HG03460 (cell line): ENCODE data around the gene DYNC1I1.

ENCODE experiments used
- ATAC-seq: cut with Tn5 transposase; IDR thresholded peaks from one replicate; pipeline ENCODE4 v1.9.1; 2021; ENCODE audit not compliant: unreplicated experiment

Gene DYNC1I1

GRCh38 chr7:96069401-96069800, 297.0 kb downstream of the DYNC1I1 start:
- no peak for ATAC-seq

DNA sequence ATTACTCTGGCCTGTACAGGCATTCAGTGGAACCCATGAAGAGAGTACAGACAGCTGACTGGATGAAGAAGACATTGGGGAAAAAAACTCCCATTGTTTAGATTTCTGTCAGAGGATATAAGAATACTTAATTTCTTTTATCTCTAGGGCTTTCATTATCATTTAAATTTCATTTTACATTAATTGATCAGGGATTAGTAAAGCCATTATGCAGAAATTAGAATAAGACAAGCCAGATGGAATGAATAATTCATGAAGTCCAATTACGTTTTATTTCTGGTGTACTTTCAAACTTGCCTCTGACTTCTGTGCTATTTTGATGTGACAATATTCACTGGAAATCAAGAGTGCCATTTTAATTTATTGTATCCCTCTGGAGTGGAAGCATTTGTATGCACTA, 302.5 kb downstream of the DYNC1I1 start:
- ATAC-seq, result no peak

GRCh38 chr7:96075510-96076349, 303.4 kb downstream of the DYNC1I1 start:
- peak; percentile 71 for ATAC-seq

- no peak for ATAC-seq
Measured at GRCh38 chr7:96076350-96076707, 304.0 kb downstream of the DYNC1I1 start.

- ATAC-seq, result no peak
Measured at GRCh38 chr7:96080027-96080426, 307.7 kb downstream of the DYNC1I1 start.

DNA sequence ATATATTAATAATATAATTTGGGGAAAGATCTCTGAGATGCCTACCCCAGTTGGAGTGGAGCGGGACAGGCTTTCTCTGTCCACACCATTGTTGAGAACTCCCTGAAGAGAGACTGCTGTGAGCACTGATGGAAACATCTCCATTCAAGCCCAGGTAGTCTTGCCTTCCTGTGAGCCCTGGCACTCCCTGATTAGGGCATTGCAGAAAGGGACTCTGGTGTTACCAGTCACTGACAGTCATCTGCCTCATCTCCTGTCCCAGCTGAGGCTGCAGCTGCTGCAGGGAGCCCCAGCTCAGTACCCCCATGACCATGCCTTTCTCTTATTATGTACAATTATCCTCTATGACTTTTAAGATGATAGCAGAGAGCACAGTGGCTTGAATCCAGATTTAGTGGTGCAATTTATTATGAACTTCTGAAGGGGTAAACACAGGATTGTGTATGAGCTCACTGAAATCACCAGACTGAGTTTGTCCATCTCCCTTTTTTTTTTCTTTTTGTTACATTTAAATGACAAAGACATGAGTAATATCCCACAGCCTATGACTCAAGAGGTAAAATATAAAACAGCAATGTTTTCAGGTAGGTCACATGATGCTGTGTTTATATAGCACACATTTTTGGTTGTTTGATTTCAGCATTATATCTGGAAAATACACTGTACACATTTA, 312.7 kb downstream of the DYNC1I1 start:
- no peak for ATAC-seq

- ATAC-seq, result no peak
Measured at GRCh38 chr7:96085953-96086352, 313.6 kb downstream of the DYNC1I1 start.

DNA sequence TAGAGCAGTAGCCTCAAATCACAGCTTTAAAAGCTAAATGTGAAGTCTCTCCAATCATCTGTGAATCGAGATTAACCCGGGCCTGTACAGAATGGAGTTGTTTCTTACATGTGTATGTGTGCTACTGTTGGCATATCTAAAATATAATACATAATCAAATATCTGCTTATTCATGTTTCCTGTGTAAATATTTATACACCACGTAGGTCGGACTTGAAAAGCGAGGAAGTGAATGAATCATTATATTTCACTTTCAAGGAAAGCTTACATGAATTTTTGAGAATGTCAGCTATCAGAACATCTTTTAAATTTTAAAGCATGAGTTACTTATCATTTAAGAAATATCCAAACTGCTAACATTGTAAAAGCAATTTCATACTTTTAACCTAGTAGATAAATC, 316.2 kb downstream of the DYNC1I1 start:
- ATAC-seq, result no peak

DNA sequence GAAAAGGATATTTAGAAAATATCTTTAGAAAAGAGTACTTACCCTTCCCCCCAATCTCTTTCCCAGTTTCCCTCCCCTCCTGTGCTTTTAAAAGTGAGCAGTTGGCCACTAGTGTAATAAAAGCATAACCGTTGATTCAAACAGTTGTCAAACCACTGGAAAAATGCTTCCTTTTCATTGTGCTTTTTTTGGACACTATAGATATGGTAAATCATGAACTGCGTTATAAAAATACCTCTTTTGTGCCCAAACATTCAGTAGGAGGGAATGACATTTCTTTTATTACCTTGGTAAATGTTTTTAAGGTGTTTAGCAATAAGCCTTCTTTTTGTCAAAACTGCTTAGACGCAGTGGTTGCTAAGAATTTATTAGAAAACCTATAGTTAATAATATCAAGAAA, 317.2 kb downstream of the DYNC1I1 start:
- ATAC-seq, result no peak

DNA sequence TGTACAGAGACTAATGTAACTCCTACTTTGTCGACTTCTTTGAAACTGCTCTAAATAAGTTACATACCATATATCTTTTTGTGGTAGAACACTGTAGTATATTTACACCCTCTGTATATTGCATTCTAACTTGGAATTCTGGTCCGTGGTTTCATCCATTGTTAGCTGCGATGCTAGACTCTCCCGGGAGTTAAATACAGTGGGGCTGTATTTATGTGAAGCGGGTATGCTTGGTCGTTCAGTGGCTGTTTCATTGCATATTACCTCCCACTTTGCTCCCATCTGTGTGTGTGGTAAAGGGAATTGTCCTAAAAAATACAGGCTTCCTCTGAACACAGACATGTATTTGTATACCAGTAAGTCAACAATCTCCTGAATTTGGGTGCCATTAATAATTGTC, 318.4 kb downstream of the DYNC1I1 start:
- no peak for ATAC-seq

DNA sequence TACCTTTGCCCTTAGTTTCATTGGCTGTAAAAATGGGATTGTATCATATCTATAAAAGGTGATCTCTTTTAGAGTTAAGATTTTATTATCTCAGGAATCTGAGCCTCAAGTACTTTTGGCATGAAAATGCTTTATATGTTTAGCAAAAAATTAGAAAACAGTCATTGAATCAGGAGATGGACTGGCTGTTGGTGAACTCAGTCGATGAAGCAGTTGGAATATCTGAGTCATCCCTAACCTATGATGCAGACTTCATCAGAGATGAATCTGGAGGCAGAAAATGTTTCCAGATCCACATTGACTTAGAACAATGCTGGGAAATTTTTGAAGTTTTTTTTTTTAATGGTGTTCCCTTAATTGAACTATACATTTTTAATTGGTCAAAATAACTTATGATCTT, 321.1 kb downstream of the DYNC1I1 start:
- no peak for ATAC-seq

GRCh38 chr7:96097835-96098234, 325.5 kb downstream of the DYNC1I1 start:
- no peak for ATAC-seq

- ATAC-seq, result no peak
Measured at GRCh38 chr7:96100737-96101136, 328.4 kb downstream of the DYNC1I1 start.

GRCh38 chr7:96102096-96102811, 329.9 kb downstream of the DYNC1I1 start:
- no peak for ATAC-seq

GRCh38 chr7:96104984-96105383, 332.6 kb downstream of the DYNC1I1 start:
- no peak for ATAC-seq

- ATAC-seq, result no peak
Measured at GRCh38 chr7:96111405-96111804, 339.1 kb downstream of the DYNC1I1 start.

DNA sequence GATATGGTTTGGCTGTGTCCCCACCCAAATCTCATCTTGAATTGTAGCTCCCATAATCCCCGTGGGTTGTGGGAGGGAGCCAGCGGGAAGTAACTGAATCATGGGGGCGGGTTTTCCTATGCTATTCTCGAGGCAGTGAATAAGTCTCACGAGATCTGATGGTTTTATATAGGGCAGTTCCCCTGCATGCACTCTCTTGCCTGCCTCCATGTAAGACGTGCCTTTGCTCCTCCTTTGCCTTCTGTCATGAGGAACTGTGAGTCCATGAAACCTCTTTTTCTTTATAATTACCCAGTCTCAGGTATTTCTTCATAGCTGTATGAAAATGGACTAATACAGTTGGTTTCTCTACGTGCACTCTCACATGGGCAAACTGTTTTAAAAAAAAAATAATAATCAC, 341.8 kb downstream of the DYNC1I1 start:
- ATAC-seq, result no peak

- ATAC-seq, result no peak
Measured at GRCh38 chr7:96116173-96116572, 343.8 kb downstream of the DYNC1I1 start.

GRCh38 chr7:96118449-96119001, 346.2 kb downstream of the DYNC1I1 start:
- ATAC-seq, result no peak

DNA sequence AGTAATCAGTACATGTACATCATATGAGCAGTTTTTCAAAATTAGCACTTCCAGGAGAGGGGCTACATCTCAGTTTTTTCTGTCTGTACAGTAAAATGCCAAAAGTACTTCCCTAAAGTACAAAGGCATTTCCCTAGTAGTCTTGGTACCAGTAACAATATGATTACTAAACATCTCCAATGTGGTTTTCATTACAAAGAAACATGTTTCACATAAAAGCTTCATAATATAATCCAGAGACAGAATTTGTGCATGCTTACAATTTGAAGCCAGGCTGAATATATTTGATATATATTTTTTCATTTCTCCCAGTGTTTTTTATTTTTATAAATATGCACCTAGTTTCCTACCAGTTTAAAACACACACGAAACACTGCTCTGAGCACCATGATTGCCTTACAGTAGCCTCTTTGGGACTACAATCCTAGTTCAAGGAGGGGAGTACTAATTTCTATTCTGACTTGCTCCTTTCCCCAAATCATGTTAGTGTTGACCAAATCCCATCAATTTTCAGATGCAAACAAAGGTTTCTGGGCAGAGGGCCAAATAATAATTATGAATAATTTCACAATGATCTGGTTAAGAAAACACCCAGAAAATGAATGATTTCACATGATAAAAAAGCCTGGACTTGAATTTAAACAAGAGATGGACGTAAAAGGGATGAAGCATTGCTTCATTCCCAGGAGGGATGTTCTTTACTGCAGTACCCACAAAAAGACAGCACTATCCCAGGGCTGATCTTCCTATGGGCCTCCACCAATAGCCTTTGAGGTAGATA, 348.3 kb downstream of the DYNC1I1 start:
- ATAC-seq, result no peak

DNA sequence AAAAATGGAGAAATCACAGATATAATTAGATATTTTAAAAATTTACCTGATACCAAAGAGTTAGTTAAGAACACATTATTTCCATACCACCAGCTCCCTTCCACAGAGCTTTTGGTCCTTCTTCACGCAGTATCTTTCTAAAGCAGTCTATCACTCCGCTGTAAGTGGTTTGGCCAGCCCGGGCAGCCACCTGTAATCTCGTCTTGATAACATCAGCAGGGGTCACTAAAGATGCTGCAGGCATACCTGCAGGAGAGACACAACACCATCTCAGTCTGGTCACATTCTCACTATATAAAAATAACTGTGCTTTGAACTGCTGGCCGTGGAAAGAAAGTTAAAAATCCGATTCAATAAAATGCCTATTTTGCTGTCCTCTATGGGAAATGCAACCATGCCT, 349.4 kb downstream of the DYNC1I1 start:
- no peak for ATAC-seq
